ENCODE results near the gene ZMPSTE24. TPM values are rescaled to one million over a fixed set of nuclear protein-coding genes. Genes with fewer than 3 reads are reported as not detected.

The ZMPSTE24 gene
- total and polyA plus RNA-seq, 2 of the 4 experiments (the other 2 are of a cell fraction), result 21.0 to 28.9 TPM

DNA sequence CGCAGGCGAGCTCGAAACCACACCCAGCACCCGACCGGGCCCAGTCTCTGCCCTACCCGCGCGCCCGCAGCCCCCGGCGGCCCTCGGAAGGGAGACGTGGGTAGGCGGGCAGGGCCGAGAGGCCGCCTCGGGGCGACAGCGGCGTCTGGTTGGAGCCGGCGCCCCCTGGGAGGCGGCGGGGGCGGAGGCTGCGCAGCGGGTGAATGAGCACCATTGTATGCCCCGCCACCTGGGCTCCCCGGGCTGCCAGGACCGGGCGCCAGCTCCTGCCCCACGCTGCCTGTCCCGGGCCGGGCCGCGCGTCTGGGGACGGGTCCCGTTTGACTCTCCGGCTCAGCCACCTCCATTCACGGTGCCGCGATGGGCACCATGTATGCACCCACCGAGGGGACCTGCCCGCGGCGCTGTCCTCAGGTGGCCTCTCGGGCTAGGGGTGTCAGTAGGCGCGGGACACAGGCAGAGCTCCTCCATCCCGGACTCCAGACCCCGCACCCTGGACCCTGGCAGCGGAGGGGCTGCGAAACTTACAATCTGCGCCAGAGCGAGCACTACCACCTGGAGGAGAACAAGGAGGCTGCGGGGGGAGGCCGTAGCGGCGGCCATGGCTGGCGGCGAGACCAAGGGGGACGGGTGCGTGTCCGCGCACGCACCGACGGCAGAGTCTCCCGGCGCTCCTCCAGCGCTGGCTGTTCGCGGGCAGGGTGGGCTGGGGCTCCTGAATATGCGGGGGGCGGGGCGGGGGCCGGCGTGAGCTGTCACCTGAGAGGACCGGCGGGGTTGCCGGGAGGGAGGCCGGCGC lies 58.8 kb downstream of the ZMPSTE24 start, which contains the start of gene COL9A2:
TSS of gene COL9A2 (minus strand) at position 692 of the 799 bp plus-strand sequence. CDS start at position 603, 89 bp downstream.
- no peak within 1 kb of the TSS for H3K14ac ChIP-seq (replicated peaks; ENCODE audit: low read depth, low read length)
- dilution Hi-C loops (cut with HindIII; ENCODE audit: low sequenced_read_pairs, unreplicated experiment) (no loop called here), intact Hi-C loops (cut with micrococcal nuclease) (loop anchor here (5.0 kb wide), 1 partner anchor 174 kb away; no protein-coding TSS in a partner anchor), in situ Hi-C loops (cut with MboI; ENCODE audit: low sequenced_read_pairs) (no loop called here)
- H3K4me3 ChIP-seq (ENCODE audit: insufficient read depth, low read depth, low read length), result peak within 1 kb of the TSS; percentile 33
- DNase-seq (no peak), ATAC-seq (ENCODE audit: low read depth) (peak; percentile 11)
- H4K91ac ChIP-seq (ENCODE audit: insufficient read depth, low read depth, low read length), result no peak within 1 kb of the TSS
- H3K79me1 ChIP-seq (ENCODE audit: low read depth in 1 of 2, low read length in 2 of 2), result no peaks in the 10 kb centered on the region
- WGBS, 2 experiments (ENCODE audit: extremely low coverage in 2 of 2, insufficient read length in 1 of 2), result 8% methylated on average over 30 of the region's 84 CpGs; no CpG with 5 or more reads in 1 of the 2 experiments
- H3K4ac ChIP-seq (ENCODE audit: low read depth, low read length), result no peak within 1 kb of the TSS; the same call in 1 of the 2 replicates
- H2AFZ ChIP-seq (replicated peaks; ENCODE audit: low read length, poor library complexity), result peak within 1 kb of the TSS; percentile 99
- no peak within 1 kb of the TSS for H3K23ac ChIP-seq (ENCODE audit: low read depth, low read length)
- CTCF ChIA-PET, result interaction anchor here (1.3 to 2.8 kb wide), 4 partner anchors 19 to 173 kb away, joined by 4 to 16 read pairs (median 10); no protein-coding TSS in a partner anchor
- no peaks in the 10 kb centered on the region for H4K20me1 ChIP-seq (ENCODE audit: insufficient read depth, low read length)
- H3K9me3 ChIP-seq (ENCODE audit: control insufficient read depth, insufficient read depth, low read length), result no peaks in the 10 kb centered on the region
- H3K9me1 ChIP-seq (ENCODE audit: insufficient read depth, low read length), result 0 out of 2 replicates have a peak, but pooled peaks cover 3% of the 10 kb centered on the region
- H2AK9ac ChIP-seq (replicated peaks; ENCODE audit: low read depth, low read length, poor library complexity), result peak within 1 kb of the TSS; percentile 87
- no peak within 1 kb of the TSS for H3K18ac ChIP-seq (ENCODE audit: low read depth, low read length)
- H4K5ac ChIP-seq (ENCODE audit: low read depth, low read length), result no peak within 1 kb of the TSS
- no peak within 1 kb of the TSS for H2AK5ac ChIP-seq (ENCODE audit: low read depth, low read length)
- H3K4me1 ChIP-seq (ENCODE audit: control insufficient read depth, insufficient read depth, low read length), result peaks cover 13% of the 10 kb centered on the region; the same call in 1 of the 2 replicates
- H2BK5ac ChIP-seq (ENCODE audit: low read depth, low read length, poor library complexity, severe bottlenecking), result no peak within 1 kb of the TSS
- peak within 1 kb of the TSS; percentile 84 for H3K4me2 ChIP-seq (ENCODE audit: low read depth, low read length)
- no peak for TF ChIP-seq NFE2L2 (IDR thresholded peaks at IDR 0.05; ENCODE audit: low read depth, low read length)
- no peak for TF ChIP-seq RCOR1 (IDR thresholded peaks at IDR 0.05; ENCODE audit: insufficient replicate concordance, low read length)
- TF ChIP-seq CTCF (conservative IDR thresholded peaks at IDR 0.05; ENCODE audit: low read depth, low read length), result no peak
- no peak for TF ChIP-seq FOS (IDR thresholded peaks at IDR 0.05; ENCODE audit: low read depth, low read length)
- no peak for TF ChIP-seq USF2 (IDR thresholded peaks at IDR 0.05; ENCODE audit: low read depth, low read length)
- TF ChIP-seq BHLHE40 (IDR thresholded peaks at IDR 0.05; ENCODE audit: low read depth, low read length), result no peak
- no peak for TF ChIP-seq MXI1 (IDR thresholded peaks at IDR 0.05; ENCODE audit: borderline replicate concordance, low read depth, low read length)
- H2BK15ac ChIP-seq (ENCODE audit: low read depth, low read length), result no peak within 1 kb of the TSS
- no peak within 1 kb of the TSS for H4K8ac ChIP-seq (ENCODE audit: low read depth in 2 of 2, low read length in 2 of 2)
- H3K27me3 ChIP-seq (ENCODE audit: control insufficient read depth, insufficient read depth, low read length), result peaks cover 37% of the 10 kb centered on the region
- no peak within 1 kb of the TSS for H2BK120ac ChIP-seq (ENCODE audit: low read depth, low read length)
- H2BK20ac ChIP-seq (ENCODE audit: low read depth, low read length), result no peak within 1 kb of the TSS
- no peak within 1 kb of the TSS for H3K56ac ChIP-seq (ENCODE audit: extremely low read depth, insufficient read depth, low read length)
- no peaks in the 10 kb centered on the region for H3K36me3 ChIP-seq (ENCODE audit: control insufficient read depth, insufficient read depth, low read length)
- POLR2A ChIA-PET (ENCODE audit: unreplicated experiment), result no interaction called here
- no TSS peak for BruUV-seq (replicated peaks)
- H3K9ac ChIP-seq (ENCODE audit: low read depth, low read length), result no peak within 1 kb of the TSS
- no peak within 1 kb of the TSS for H3K27ac ChIP-seq (ENCODE audit: insufficient read depth, low read length)
